CD4-positive, alpha-beta T cell treated with Interleukin-2 at 100 ng/mL for 4 hours (primary cell): ENCODE data around the gene FLT3LG.
A peak's percentile ranks its signal among the peaks of the same experiment; 100 is the strongest.

Experiments
- DNase-seq: peaks from one replicate; pipeline ENCODE4 v3.0.0-alpha.2; 2020; ENCODE audit warnings: low spot score

The FLT3LG gene

GRCh38 chr19:49512970-49513745 lies 39.1 kb downstream of the FLT3LG start:
- DNase-seq, result no peak

GRCh38 chr19:49513746-49514118 lies 39.7 kb downstream of the FLT3LG start:
- DNase-seq, result no peak

- DNase-seq, result no peak
Measured at GRCh38 chr19:49514151-49514550, 40.1 kb downstream of the FLT3LG start.

- no peak for DNase-seq
Measured at GRCh38 chr19:49515767-49516166, 41.8 kb downstream of the FLT3LG start.

GRCh38 chr19:49518033-49518432 lies 44.0 kb downstream of the FLT3LG start:
- no peak for DNase-seq

- no peak for DNase-seq
Measured at GRCh38 chr19:49520705-49521319, 46.8 kb downstream of the FLT3LG start.

GRCh38 chr19:49524812-49525455 lies 50.9 kb downstream of the FLT3LG start:
- DNase-seq, result no peak

- no peak for DNase-seq
Measured at GRCh38 chr19:49528211-49528771, 54.3 kb downstream of the FLT3LG start.

- DNase-seq, result no peak
Measured at GRCh38 chr19:49530708-49531107, 56.7 kb downstream of the FLT3LG start.

- DNase-seq, result peak; percentile 76
Measured at GRCh38 chr19:49533551-49534488, 59.8 kb downstream of the FLT3LG start.

- DNase-seq, result no peak
Measured at GRCh38 chr19:49534632-49535385, 60.8 kb downstream of the FLT3LG start.
